Skeletal muscle tissue (tissue), 4 donors: ENCODE measurements around the gene TRAK1. TPM values are rescaled to one million over a fixed set of nuclear protein-coding genes. Genes with fewer than 3 reads are reported as not detected.

Experiments used
- H3K27ac ChIP-seq: one replicate; pipeline ENCODE4 v1.7.0; 2013; ENCODE audit warnings: mild to moderate bottlenecking, low read depth, low read length, inconsistent platforms
- H3K27me3 ChIP-seq, 3 donors: one replicate each; pipeline ENCODE4 v1.7.0; 2013; ENCODE audit warnings: low read length in 3 of 3; ENCODE audit not compliant: control insufficient read depth in 3 of 3, insufficient read depth in 3 of 3
- H3K36me3 ChIP-seq, 3 donors: one replicate each; pipeline ENCODE4 v1.7.0; 2013; ENCODE audit warnings: low read length in 3 of 3; ENCODE audit not compliant: control insufficient read depth in 3 of 3, insufficient read depth in 3 of 3
- H3K4me1 ChIP-seq, 3 donors: one replicate each; pipeline ENCODE4 v1.7.0; 2013; ENCODE audit warnings: low read length in 3 of 3, mild to moderate bottlenecking in 3 of 3; ENCODE audit not compliant: control insufficient read depth in 3 of 3, insufficient read depth in 3 of 3
- H3K4me3 ChIP-seq, 3 donors: one replicate each; pipeline ENCODE4 v1.7.0; 2013; ENCODE audit warnings: low read length in 3 of 3
- H3K9ac ChIP-seq, 3 donors: one replicate each; pipeline ENCODE4 v1.7.0; 2013; ENCODE audit warnings: low read length in 3 of 3, mild to moderate bottlenecking in 3 of 3, moderate library complexity in 2 of 3, low read depth in 1 of 3
- H3K9me3 ChIP-seq, 3 donors: one replicate each; pipeline ENCODE4 v1.7.0; 2013; ENCODE audit warnings: low read length in 3 of 3; ENCODE audit not compliant: control insufficient read depth in 3 of 3
- total RNA-seq: library from RNA; depleted of rRNA; stranded (reverse); fragments of >200 nt; gene quantifications from one replicate; pipeline ENCODE4 v1.2.3, GENCODE V29; 2014
- donor health status: Osteomylitis.

The TRAK1 gene
- total RNA-seq, 1 donor from 2014 or later, result 57.9 TPM

GRCh38 chr3:42210726-42211125, 119.6 kb downstream of the TRAK1 start:
- H3K36me3 ChIP-seq, result peaks cover 10 to 33% (median 19%) of the 10 kb centered on the region in 3 donors
- H3K9ac ChIP-seq, result no peak overlapping the region
- no peaks in the 10 kb centered on the region for H3K27me3 ChIP-seq

GRCh38 chr3:42213417-42213816, 122.3 kb downstream of the TRAK1 start:
- H3K4me3 ChIP-seq, result no peak overlapping the region
- H3K4me1 ChIP-seq, result peaks cover 0 to 24% (median 9%) of the 10 kb centered on the region in 3 donors
- H3K36me3 ChIP-seq, result peaks cover 16 to 29% (median 25%) of the 10 kb centered on the region in 3 donors
- H3K27me3 ChIP-seq, result no peaks in the 10 kb centered on the region
- no peak overlapping the region for H3K27ac ChIP-seq
- H3K9ac ChIP-seq, result no peak overlapping the region
- H3K9me3 ChIP-seq, result no peaks in the 10 kb centered on the region

More at GRCh38 chr3:42210726-42211125, 119.6 kb downstream of the TRAK1 start:
- no peak overlapping the region for H3K27ac ChIP-seq
- H3K9me3 ChIP-seq, result no peaks in the 10 kb centered on the region
- peaks cover 0 to 24% (median 9%) of the 10 kb centered on the region in 3 donors for H3K4me1 ChIP-seq
- no peak overlapping the region for H3K4me3 ChIP-seq

GRCh38 chr3:42214064-42214463, 122.9 kb downstream of the TRAK1 start:
- H3K36me3 ChIP-seq, result peaks cover 16 to 28% (median 25%) of the 10 kb centered on the region in 3 donors
- H3K4me3 ChIP-seq, result no peak overlapping the region
- no peak overlapping the region for H3K27ac ChIP-seq
- H3K9ac ChIP-seq, result no peak overlapping the region
- no peaks in the 10 kb centered on the region for H3K27me3 ChIP-seq
- peaks cover 0 to 24% (median 9%) of the 10 kb centered on the region in 3 donors for H3K4me1 ChIP-seq
- no peaks in the 10 kb centered on the region for H3K9me3 ChIP-seq

- no peaks in the 10 kb centered on the region for H3K27me3 ChIP-seq
- no peak overlapping the region for H3K4me3 ChIP-seq
- H3K27ac ChIP-seq, result no peak overlapping the region
- H3K4me1 ChIP-seq, result peaks cover 0 to 24% (median 9%) of the 10 kb centered on the region in 3 donors
- H3K9me3 ChIP-seq, result no peaks in the 10 kb centered on the region
- peaks cover 16 to 30% (median 24%) of the 10 kb centered on the region in 3 donors for H3K36me3 ChIP-seq
- H3K9ac ChIP-seq, result no peak overlapping the region
Observed at GRCh38 chr3:42214565-42215283, 123.6 kb downstream of the TRAK1 start.

- H3K9ac ChIP-seq, result no peak overlapping the region
- H3K27me3 ChIP-seq, result no peaks in the 10 kb centered on the region
- peaks cover 22 to 35% (median 32%) of the 10 kb centered on the region in 3 donors for H3K36me3 ChIP-seq
- peaks cover 0 to 24% (median 9%) of the 10 kb centered on the region in 3 donors for H3K4me1 ChIP-seq
- no peak overlapping the region for H3K4me3 ChIP-seq
- H3K27ac ChIP-seq, result no peak overlapping the region
- H3K9me3 ChIP-seq, result no peaks in the 10 kb centered on the region
Observed at GRCh38 chr3:42216302-42216701, 125.1 kb downstream of the TRAK1 start.

GRCh38 chr3:42216931-42217333, 125.8 kb downstream of the TRAK1 start:
- Histone ChIP-seq H3K27ac (no peak overlapping the region), H3K36me3 (peaks cover 22 to 33% (median 32%) of the 10 kb centered on the region in 3 donors), H3K4me3 (no peak overlapping the region), H3K9ac (no peak overlapping the region), H3K9me3 (no peaks in the 10 kb centered on the region), H3K27me3 (no peaks in the 10 kb centered on the region), H3K4me1 (peaks cover 0 to 24% (median 9%) of the 10 kb centered on the region in 3 donors)

GRCh38 chr3:42220436-42221121, 129.4 kb downstream of the TRAK1 start:
- peaks cover 0 to 19% (median 17%) of the 10 kb centered on the region in 3 donors for H3K4me1 ChIP-seq
- H3K4me3 ChIP-seq, result no peak overlapping the region
- H3K27me3 ChIP-seq, result no peaks in the 10 kb centered on the region
- H3K9ac ChIP-seq, result no peak overlapping the region
- peaks cover 30 to 52% (median 41%) of the 10 kb centered on the region in 3 donors for H3K36me3 ChIP-seq
- no peaks in the 10 kb centered on the region for H3K9me3 ChIP-seq
- H3K27ac ChIP-seq, result no peak overlapping the region

- peaks cover 0 to 17% (median 15%) of the 10 kb centered on the region in 3 donors for H3K4me1 ChIP-seq
- H3K4me3 ChIP-seq, result no peak overlapping the region
- no peaks in the 10 kb centered on the region for H3K27me3 ChIP-seq
- H3K9ac ChIP-seq, result no peak overlapping the region
- H3K9me3 ChIP-seq, result no peaks in the 10 kb centered on the region
- no peak overlapping the region for H3K27ac ChIP-seq
- H3K36me3 ChIP-seq, result peaks cover 24 to 46% (median 33%) of the 10 kb centered on the region in 3 donors
Observed at GRCh38 chr3:42222942-42223693, 132.0 kb downstream of the TRAK1 start.

- H3K9ac ChIP-seq, result no peak overlapping the region
- no peaks in the 10 kb centered on the region for H3K27me3 ChIP-seq
- H3K4me1 ChIP-seq, result peaks cover 0 to 17% (median 15%) of the 10 kb centered on the region in 3 donors
- peak overlapping the region in 1 of 3 donors; percentile 4 for H3K4me3 ChIP-seq
- H3K9me3 ChIP-seq, result no peaks in the 10 kb centered on the region
- peak overlapping the region; percentile 60 for H3K27ac ChIP-seq
- peaks cover 24 to 39% (median 31%) of the 10 kb centered on the region in 3 donors for H3K36me3 ChIP-seq
Observed at GRCh38 chr3:42224178-42224577, 133.0 kb downstream of the TRAK1 start.
